ENCODE results near the gene CLK3. TPM values are rescaled to one million over a fixed set of nuclear protein-coding genes. Genes with fewer than 3 reads are reported as not detected.

CLK3 gene
- polyA plus RNA-seq, 6 donors from 2014 or later: 53.1 to 118 (median 61.9) TPM

DNA sequence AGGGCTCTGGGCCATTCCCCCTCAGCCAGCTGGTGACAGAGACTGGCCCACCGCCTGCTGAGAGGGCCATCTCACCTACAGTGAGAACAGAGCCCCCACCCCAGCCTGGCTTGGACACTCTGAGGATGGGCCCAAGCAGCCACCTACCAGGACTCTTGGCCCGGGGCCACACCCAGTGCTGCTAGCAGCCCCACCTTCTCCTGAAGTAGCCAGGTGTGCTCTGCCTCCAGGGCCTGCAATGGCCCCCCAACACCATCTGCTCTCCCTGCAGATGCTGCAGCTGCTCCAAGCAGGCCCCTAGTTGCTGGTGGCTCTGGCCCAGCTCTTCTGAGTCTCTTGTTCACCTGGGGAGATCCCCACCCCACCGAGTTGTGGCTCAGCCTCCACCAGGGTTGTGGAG, 6.8 kb upstream of the CLK3 start:
- H3K4me3 Mint-ChIP-seq: no peak overlapping the region
- H3K27ac Mint-ChIP-seq: peak overlapping the region in 1 of 6 donors; percentile 79
- ATAC-seq (ENCODE audit: low read depth in 2 of 2): no peak
- H3K36me3 Mint-ChIP-seq: no peaks in the 10 kb centered on the region
- DNase-seq: no peak
- H3K27me3 Mint-ChIP-seq: no peaks in the 10 kb centered on the region
- H3K9me3 Mint-ChIP-seq: no peaks in the 10 kb centered on the region
- peaks cover 0 to 9% (median 7%) of the 10 kb centered on the region in 3 donors for H3K4me1 Mint-ChIP-seq

DNA sequence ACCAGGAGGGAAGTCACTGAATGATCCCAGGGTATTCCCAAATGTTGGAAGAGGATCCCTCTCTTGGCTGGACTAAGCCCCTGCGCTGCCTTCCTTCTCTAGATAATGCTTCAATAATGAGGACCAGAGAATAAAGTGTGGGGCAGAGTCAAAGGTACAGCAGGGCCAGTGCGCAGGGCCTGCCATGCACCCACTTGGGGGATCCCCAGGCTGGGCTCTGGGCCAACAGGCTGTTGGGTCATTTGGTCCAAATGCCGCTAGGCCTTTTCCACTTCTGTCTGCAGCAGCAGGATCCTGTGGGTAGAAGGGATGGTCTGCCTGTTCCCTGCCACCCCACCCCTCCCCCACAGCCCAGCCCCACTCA, 5.7 kb upstream of the CLK3 start:
- H3K4me1 Mint-ChIP-seq: peaks cover 0 to 13% (median 11%) of the 10 kb centered on the region in 3 donors
- no peaks in the 10 kb centered on the region for H3K9me3 Mint-ChIP-seq
- ATAC-seq (ENCODE audit: low read depth in 2 of 2) (no peak), DNase-seq (no peak)
- H3K27me3 Mint-ChIP-seq: no peaks in the 10 kb centered on the region
- H3K27ac Mint-ChIP-seq: no peak overlapping the region
- H3K36me3 Mint-ChIP-seq: no peaks in the 10 kb centered on the region
- H3K4me3 Mint-ChIP-seq: no peak overlapping the region

DNA sequence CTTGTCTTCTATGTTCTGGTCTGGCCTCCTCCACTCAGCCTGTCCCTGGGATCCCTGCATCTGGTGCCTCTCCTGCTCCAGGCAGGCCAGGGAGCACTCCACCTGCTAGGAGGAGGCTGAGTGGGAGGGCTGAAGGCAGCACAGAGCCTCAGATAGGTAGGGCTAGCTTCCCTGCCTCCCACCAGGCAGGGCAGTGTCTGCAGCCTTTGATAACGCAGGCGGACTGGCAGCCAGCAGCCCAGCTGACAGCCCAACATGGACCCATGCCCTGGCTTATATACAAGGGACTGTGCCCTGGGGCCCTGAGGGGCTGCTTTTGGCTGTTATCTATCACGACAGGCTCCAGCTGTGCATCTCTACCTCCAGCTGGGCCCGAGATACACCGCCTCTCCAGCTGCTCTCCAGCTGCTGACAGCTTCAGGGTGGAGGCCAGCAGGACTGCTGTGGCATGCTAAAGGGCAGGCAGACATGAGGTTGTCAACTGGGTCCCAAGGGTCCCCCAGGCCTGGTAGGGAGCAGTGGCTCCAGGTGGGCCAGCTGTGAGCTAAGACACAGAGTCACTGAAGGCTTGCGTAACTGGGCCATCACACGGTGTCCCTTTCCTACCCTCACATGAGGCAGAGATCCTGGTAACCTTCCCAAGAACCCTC, 5.2 kb upstream of the CLK3 start:
- ATAC-seq (ENCODE audit: low read depth in 2 of 2): no peak
- DNase-seq: no peak
- H3K9me3 Mint-ChIP-seq: no peaks in the 10 kb centered on the region
- H3K4me3 Mint-ChIP-seq: peak overlapping the region in 1 of 8 donors; percentile 33
- H3K36me3 Mint-ChIP-seq: no peaks in the 10 kb centered on the region
- peaks cover 0 to 14% (median 13%) of the 10 kb centered on the region in 3 donors for H3K4me1 Mint-ChIP-seq
- no peak overlapping the region for H3K27ac Mint-ChIP-seq
- no peaks in the 10 kb centered on the region for H3K27me3 Mint-ChIP-seq

DNA sequence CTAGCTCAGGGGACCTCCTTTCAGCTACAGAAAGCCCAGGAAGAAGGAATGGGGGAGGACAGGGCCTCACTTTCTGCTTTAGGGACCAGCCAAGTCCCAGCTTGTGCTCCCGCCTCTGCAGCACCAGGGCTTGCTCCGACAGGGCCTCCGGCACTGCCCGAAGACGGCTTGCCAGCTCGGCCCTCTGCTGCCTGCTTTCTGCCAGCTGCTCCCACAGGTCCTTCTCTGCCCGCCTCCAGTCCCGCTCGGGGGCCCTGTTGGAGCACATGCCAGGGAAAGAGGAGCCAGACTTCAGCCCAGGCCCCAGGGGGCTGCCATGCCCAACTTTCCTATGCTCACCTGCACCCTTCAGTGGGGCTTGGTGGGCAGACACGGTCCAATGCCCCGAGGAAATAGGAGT, 4.3 kb upstream of the CLK3 start:
- Mint-ChIP-seq H3K27ac (no peak overlapping the region), H3K4me1 (peaks cover 0 to 16% (median 13%) of the 10 kb centered on the region in 3 donors)

DNA sequence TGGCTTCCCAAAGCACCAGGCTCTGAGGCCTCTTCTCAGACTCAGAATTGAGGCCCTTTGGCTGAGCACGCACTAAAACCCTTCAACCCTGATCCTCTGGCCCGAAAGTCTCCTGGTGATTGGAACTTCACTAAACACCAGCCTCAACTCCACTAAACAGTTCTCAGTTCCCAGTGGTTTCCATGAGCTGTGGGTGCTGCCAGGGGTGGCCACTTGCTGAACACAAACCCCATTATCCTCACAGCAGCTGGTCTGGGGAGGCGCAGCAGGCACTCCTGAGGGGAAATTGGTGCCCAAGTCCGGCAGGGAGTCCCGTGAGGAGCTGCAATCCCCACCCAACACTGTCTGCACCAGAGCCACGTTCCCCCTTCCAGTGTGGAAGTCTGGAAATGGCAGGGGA, 3.8 kb upstream of the CLK3 start:
- Mint-ChIP-seq H3K4me3 (no peak overlapping the region), H3K27ac (no peak overlapping the region), H3K9me3 (no peaks in the 10 kb centered on the region), H3K36me3 (no peaks in the 10 kb centered on the region), H3K4me1 (peaks cover 1 to 21% (median 18%) of the 10 kb centered on the region in 3 donors), H3K27me3 (no peaks in the 10 kb centered on the region)
- ATAC-seq (ENCODE audit: low read depth in 2 of 2) (no peak), DNase-seq (no peak)

More for the DNA sequence above, 4.3 kb upstream of the CLK3 start:
- Mint-ChIP-seq H3K27me3 (no peaks in the 10 kb centered on the region), H3K36me3 (no peaks in the 10 kb centered on the region), H3K9me3 (no peaks in the 10 kb centered on the region), H3K4me3 (peak overlapping the region in 1 of 8 donors; percentile 15)
- ATAC-seq (ENCODE audit: low read depth in 2 of 2) (no peak), DNase-seq (no peak)

DNA sequence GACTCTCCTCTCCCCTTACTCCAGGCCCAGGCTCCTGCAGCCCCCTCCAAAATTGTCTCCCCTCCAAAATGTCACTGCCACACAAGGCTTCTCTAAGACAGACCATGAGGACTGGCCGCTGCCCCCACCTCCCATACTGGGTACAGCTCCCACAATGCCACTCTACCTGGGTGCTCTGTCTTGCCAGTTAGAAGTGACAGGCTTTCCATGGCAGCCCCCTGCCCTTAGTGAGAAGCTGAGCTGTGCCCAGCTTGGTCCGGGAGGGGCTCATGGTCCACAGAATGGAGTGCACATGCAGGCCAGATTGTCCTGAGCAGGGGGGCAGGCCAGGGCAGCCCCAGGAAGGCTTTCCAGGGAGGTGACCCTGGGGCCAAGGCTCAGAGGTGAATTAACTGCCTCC, 3.0 kb upstream of the CLK3 start:
- ATAC-seq (ENCODE audit: low read depth in 2 of 2) (no peak), DNase-seq (no peak)
- no peaks in the 10 kb centered on the region for H3K9me3 Mint-ChIP-seq
- no peaks in the 10 kb centered on the region for H3K27me3 Mint-ChIP-seq
- peak overlapping the region in 7 of 8 donors; percentile 16 to 99 (median 57) for H3K4me3 Mint-ChIP-seq
- H3K4me1 Mint-ChIP-seq: peaks cover 10 to 29% (median 26%) of the 10 kb centered on the region in 3 donors
- peak overlapping the region in 2 of 6 donors; percentile 61 to 93 for H3K27ac Mint-ChIP-seq
- H3K36me3 Mint-ChIP-seq: no peaks in the 10 kb centered on the region

DNA sequence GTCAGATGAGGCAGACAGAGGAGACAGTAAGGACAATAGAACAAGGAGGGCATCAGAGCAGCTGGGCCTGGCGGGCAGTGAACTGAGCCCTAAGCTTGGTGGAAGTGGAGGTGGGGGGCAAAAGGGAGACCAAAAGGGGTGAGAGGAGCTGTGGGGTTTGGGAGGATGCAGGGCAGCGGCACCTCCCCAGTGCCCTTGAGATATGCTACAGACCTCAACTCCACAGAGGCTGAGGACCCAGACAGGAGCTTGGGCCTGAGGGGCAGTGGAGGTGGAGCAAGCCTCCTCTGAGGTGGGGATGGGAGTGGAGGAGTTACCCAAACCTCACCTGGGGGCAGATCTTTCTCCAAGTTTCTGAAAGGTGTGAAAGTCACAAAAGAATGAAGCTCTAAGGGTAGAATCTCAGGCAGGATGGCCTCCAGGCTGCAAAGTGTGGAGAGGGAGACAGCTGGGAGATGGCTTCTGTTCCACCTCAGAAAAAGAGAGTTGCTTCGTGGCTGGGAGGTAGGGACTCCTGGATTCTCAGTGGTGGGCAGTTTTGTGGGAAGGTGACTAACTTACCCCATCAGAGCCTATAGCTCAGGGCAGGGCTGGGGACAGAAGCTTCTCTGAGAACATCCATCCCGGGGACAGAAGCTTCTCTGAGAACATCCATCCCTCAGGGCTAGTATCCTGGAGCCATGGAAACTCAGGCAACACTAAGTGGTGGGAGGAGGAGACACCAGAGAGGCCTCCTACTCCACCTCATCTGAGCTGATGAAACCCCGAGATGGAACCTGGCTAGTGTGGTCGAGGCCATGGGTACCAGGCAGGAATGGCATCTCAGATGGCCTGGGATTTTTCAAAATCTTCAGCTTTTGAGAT, 2.3 kb upstream of the CLK3 start:
- DNase-seq: no peak
- no peaks in the 10 kb centered on the region for H3K9me3 Mint-ChIP-seq
- H3K27ac Mint-ChIP-seq: peak overlapping the region; percentile 36 to 80 (median 64)
- peak overlapping the region; percentile 30 to 99 (median 78) for H3K4me3 Mint-ChIP-seq
- no peaks in the 10 kb centered on the region for H3K36me3 Mint-ChIP-seq
- no peaks in the 10 kb centered on the region for H3K27me3 Mint-ChIP-seq
- no peak for ATAC-seq (ENCODE audit: low read depth in 2 of 2)
- H3K4me1 Mint-ChIP-seq: peaks cover 16 to 36% (median 33%) of the 10 kb centered on the region in 3 donors

DNA sequence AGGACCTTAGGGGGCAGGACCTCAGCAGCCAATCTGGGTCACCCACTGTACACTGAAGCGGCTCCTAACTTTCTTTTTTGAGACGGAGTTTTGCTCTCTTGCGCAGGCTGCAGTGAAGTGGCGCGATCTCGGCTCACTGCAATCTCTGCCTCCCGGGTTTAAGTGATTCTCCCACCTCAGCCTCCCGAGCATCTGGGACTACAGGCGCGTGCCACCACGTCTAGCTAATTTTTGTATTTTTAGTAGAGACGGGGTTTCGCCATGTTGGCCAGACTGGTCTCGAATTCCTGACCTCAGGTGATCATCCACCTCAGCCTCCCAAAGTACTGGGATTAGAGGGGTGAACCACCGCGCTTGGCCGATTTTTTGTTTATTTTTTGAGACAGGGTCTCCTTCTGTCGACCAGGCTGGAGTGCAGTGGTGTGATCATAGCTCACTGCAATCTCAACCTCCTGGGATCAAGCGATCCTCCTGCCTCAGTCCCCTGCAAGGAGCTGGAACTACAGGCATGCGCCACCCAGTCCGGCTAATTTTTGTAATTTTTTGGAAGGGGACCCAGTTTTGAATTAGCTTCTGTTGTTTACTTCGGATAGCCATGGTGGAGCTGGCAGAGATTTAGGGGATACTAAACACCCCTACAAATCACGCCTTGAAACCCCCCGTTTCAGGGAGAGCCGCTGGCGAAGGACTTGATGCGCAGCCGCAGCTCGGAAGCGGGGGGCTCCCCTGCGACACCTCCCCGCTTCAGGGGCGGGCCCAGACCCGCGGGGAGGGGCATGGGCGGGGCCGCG, 1.5 kb upstream of the CLK3 start:
- Mint-ChIP-seq H3K9me3 (no peaks in the 10 kb centered on the region), H3K36me3 (no peaks in the 10 kb centered on the region), H3K4me3 (peak overlapping the region; percentile 79 to 99 (median 91)), H3K4me1 (peaks cover 19 to 42% (median 40%) of the 10 kb centered on the region in 3 donors), H3K27ac (peak overlapping the region; percentile 16 to 98 (median 85)), H3K27me3 (no peaks in the 10 kb centered on the region)
- DNase-seq (no peak), ATAC-seq (ENCODE audit: low read depth in 2 of 2) (no peak)

DNA sequence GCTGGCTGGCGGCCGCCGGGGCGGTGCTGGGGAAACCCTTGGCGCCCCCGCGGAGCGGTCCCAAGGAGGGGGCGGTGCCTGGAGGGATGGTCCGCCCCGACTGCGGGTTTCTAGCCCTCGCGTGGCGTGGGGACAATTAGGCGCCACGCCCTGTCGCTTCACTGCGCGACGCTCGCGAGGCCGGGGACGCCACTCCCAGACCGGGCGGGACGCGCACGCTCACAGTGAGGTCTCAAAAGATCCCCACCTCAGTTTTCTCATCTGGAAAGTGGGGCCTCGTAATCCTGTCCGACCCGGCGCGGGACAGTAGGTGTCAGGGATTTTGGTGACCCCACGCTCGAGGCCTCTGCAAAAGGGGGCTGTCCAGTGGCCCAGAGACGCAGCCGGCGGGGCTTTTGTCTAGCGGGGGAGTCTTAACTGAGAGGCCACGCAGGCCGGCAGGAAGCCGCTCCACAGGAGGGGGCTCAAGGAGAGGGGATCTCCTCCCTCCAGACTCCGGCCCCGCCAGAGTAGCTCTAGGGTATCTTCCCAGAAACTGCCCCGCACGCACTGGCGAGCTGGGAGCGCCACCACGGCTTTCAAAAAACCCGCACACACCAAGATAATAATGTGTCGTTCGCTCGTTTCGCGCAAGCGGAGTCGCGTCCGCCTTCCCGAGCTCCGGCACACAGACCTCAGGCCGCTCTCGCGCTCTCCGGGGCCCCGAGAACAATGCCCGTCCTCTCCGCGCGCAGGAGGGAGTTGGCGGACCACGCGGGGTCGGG, 710 bp upstream of the CLK3 start:
- Mint-ChIP-seq H3K4me1 (peaks cover 24 to 48% (median 48%) of the 10 kb centered on the region in 3 donors), H3K36me3 (no peaks in the 10 kb centered on the region), H3K9me3 (no peaks in the 10 kb centered on the region), H3K27me3 (no peaks in the 10 kb centered on the region), H3K27ac (peak overlapping the region; percentile 96 to 99 (median 98)), H3K4me3 (peak overlapping the region; percentile 87 to 99 (median 94))
- ATAC-seq (ENCODE audit: low read depth in 2 of 2): peak; percentile 63 to 68
- DNase-seq: peak; percentile 95

DNA sequence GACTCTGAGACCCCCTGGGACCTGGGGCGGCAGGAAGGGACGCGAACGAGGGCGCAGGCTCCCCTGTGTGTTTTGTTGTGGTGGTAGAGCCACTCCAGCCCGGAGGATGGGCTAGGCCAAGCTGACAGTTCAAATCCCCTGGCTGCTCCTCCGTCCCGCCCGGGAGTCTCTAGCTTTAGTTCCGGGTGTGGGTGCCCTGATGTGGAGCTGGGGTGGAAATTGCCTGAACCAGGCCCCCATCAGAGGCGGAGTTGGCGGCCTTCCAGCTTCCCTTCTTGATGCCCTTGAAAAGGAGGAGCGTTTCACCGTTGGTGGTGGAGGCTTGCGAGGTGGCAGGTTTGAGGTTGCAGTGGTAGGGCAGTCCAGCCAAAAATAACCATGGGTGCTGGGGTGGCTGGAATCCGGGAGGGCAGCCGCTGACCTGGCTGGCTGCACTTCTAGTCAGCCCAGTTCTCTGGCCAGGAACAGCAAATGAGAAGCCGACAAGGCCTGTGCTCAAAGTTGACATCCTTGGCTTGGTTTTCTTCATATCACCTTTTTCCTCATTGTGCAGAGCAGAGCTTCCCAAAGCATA, 817 bp downstream of the CLK3 start:
- no peaks in the 10 kb centered on the region for H3K27me3 Mint-ChIP-seq
- DNase-seq (no peak), ATAC-seq (ENCODE audit: low read depth in 2 of 2) (no peak)
- peak overlapping the region; percentile 87 to 99 (median 94) for H3K4me3 Mint-ChIP-seq
- H3K36me3 Mint-ChIP-seq: peaks cover 0 to 9% of the 10 kb centered on the region in 2 donors
- H3K9me3 Mint-ChIP-seq: no peaks in the 10 kb centered on the region
- peaks cover 29 to 63% (median 63%) of the 10 kb centered on the region in 3 donors for H3K4me1 Mint-ChIP-seq
- peak overlapping the region; percentile 47 to 99 (median 96) for H3K27ac Mint-ChIP-seq

DNA sequence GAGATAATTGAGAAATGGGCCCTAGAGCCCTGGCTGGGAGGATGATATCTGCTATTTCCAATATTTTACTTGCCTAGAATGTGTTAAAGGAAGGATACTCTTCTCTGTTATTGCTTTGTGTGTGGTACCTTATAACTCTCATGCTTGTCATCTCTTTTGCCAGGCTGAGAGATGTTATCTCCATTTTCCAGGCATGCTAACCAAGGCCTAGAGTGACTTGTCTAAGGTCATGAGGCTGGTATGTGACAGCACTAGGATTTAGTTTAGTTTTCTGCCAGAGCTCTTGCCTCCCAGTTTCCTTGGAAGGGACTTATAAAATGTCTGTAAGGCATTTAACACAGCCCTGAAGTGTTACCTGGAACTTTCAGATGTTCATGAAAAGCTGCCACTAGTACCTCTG, 1.4 kb downstream of the CLK3 start:
- Mint-ChIP-seq H3K4me3 (peak overlapping the region; percentile 87 to 99 (median 94)), H3K4me1 (peaks cover 32 to 67% (median 63%) of the 10 kb centered on the region in 3 donors), H3K27me3 (no peaks in the 10 kb centered on the region), H3K27ac (peak overlapping the region; percentile 47 to 99 (median 96)), H3K36me3 (peaks cover 0 to 10% of the 10 kb centered on the region in 2 donors), H3K9me3 (no peaks in the 10 kb centered on the region)
- ATAC-seq (ENCODE audit: low read depth in 2 of 2) (no peak), DNase-seq (no peak)

DNA sequence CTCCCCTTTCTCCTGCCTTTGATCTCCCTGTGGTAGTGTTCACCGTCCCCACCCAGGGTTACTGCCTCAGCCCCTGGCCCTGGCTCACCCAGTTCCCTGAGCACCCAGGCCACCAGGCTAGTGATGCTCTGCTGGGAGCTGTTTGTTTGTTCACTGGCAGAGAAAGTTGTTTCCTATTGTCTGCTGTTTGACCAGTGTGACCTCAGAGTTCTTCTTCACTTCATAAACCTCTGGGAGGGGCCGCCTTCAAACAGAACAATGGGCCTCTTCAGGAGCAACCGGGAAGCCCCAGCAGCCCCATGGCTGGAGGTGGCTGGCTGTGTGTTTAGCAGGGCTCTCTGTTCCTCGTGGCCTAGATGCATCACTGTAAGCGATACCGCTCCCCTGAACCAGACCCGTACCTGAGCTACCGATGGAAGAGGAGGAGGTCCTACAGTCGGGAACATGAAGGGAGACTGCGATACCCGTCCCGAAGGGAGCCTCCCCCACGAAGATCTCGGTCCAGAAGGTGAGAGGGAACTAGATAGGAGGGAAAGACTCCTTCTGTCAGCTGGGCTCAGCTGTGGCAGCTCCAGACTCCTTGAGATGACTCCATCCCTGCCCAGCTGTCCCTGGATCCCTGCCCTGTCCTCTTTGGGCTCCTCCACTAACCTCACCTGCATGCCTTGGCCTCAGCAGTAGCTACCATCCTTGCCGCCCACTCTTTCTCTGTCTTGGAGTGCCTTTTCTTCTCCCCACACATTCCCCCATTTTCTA, 3.4 kb downstream of the CLK3 start:
- ATAC-seq (ENCODE audit: low read depth in 2 of 2): no peak
- Mint-ChIP-seq H3K4me3 (peak overlapping the region in 3 of 8 donors; percentile 54 to 99 (median 61)), H3K4me1 (peaks cover 38 to 57% (median 55%) of the 10 kb centered on the region in 3 donors), H3K36me3 (peaks cover 0 to 10% of the 10 kb centered on the region in 2 donors), H3K9me3 (no peaks in the 10 kb centered on the region), H3K27ac (peak overlapping the region in 3 of 6 donors; percentile 51 to 87 (median 59)), H3K27me3 (no peaks in the 10 kb centered on the region)
- DNase-seq: no peak
